ENCODE measurements around the gene NDUFB5. TPM values are rescaled to one million over a fixed set of nuclear protein-coding genes. Genes with fewer than 3 reads are reported as not detected.

NDUFB5 gene
- total RNA-seq, 4 donors from 2014 or later = 111 to 149 (median 122) TPM

DNA sequence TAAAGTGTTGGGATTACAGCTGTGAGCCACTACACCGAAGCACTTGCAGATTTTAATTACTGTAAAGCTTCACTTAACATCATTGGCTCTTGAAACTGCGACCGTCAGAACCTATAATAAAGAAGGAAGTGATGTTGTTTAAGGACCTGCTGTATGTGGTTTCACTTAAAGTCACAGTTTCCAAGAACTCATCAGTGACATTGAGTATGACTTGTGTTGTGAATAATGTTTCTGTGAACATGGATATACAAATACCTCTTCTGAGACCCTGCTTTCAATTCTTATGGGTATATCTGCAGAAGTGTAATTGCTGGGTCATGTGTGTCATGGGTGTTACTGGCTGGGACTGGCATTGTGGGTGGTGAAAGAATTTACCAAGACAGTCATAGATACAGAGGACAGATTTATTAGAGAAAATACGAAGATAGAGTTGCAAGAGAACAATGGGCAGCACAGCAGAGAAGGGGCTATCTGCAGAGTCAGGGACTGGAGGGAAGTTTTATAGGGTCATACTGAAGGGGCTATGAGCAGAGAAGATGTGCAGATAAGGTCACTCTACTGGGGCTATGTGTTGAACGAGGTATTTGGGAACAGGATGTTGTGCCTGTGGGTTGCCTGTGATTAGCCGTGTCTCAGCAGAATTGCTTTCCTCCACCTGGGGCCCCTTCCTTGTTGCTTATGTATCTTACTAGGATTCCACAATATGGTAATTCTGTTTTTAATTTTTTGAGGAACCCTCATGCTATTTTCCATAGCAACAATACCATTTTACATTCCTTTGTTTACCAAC, 4.5 kb downstream of the NDUFB5 start:
- no peaks in the 10 kb centered on the region for H3K9me3 ChIP-seq
- no peak overlapping the region for H3K27ac ChIP-seq
- H3K4me1 ChIP-seq = peaks cover 7 to 8% of the 10 kb centered on the region in 2 donors
- H3K36me3 ChIP-seq = no peaks in the 10 kb centered on the region
- WGBS, 2 donors = 63 to 67% methylated on average over 6 of the region's 6 CpGs
- DNase-seq = no peak
- no peak overlapping the region for H3K4me3 ChIP-seq (replicated peaks in 1 of 3)
- intact Hi-C loops (cut with DNase I) = no loop called here
- H3K27me3 ChIP-seq = no peaks in the 10 kb centered on the region
- TF ChIP-seq, protein P1, sequence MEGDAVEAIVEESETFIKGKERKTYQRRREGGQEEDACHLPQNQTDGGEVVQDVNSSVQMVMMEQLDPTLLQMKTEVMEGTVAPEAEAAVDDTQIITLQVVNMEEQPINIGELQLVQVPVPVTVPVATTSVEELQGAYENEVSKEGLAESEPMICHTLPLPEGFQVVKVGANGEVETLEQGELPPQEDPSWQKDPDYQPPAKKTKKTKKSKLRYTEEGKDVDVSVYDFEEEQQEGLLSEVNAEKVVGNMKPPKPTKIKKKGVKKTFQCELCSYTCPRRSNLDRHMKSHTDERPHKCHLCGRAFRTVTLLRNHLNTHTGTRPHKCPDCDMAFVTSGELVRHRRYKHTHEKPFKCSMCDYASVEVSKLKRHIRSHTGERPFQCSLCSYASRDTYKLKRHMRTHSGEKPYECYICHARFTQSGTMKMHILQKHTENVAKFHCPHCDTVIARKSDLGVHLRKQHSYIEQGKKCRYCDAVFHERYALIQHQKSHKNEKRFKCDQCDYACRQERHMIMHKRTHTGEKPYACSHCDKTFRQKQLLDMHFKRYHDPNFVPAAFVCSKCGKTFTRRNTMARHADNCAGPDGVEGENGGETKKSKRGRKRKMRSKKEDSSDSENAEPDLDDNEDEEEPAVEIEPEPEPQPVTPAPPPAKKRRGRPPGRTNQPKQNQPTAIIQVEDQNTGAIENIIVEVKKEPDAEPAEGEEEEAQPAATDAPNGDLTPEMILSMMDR (IDR thresholded peaks at IDR 0.05) = no peak
- TF ChIP-seq POLR2A (IDR thresholded peaks at IDR 0.05) = no peak

DNA sequence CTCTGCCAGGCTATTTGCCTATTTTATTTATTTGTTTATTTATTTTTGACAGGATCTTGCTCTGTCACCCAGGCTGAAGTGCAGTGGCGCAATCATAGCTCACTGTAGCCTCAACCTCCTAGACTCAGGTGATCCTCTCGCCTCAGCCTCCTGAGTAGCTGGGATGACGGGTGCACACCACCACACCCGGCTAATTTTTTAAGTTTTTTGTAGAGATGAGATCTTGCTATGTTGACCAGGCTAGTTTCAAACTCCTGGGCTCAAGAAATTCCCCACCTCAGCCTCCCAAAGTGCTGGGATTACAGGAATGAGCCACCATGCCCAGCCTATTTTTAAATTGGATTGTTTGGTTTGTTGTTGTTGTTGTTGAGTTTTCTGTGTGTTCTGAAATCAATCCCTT, 5.5 kb downstream of the NDUFB5 start:
- Histone ChIP-seq H3K27me3 (no peaks in the 10 kb centered on the region), H3K4me1 (peaks cover 7 to 8% of the 10 kb centered on the region in 2 donors), H3K27ac (no peak overlapping the region), H3K4me3 (replicated peaks in 1 of 3) (no peak overlapping the region), H3K9me3 (no peaks in the 10 kb centered on the region), H3K36me3 (no peaks in the 10 kb centered on the region)
- no peak for DNase-seq
- intact Hi-C loops (cut with DNase I) = no loop called here
- no peak for TF ChIP-seq POLR2A (IDR thresholded peaks at IDR 0.05)
- TF ChIP-seq, protein P1 (IDR thresholded peaks at IDR 0.05) = no peak
- WGBS, 2 donors = 96 to 99% methylated on average over 4 of the region's 4 CpGs

DNA sequence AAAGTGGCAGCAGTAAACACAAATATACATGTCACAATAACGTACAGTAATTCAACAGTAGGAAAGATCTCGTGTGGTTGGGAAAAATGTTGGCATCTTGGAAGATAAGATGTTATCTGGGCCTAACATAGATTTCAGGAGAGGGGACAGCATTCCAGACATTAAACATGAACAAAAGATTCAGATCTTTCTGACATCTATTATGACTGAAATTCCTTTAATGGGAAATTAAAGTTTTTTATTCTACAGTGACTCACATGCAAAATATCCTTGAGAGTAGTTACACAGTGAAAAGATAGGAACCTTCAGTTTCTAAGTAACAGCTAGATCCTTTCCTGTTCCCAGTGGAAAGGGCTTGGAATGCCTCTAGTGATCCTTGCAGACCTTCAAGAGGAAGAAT, 9.2 kb downstream of the NDUFB5 start:
- Histone ChIP-seq H3K4me3 (replicated peaks in 1 of 3) (no peak overlapping the region), H3K27ac (no peak overlapping the region), H3K36me3 (peaks cover 4 to 17% of the 10 kb centered on the region in 2 donors), H3K4me1 (no peaks in the 10 kb centered on the region), H3K9me3 (no peaks in the 10 kb centered on the region), H3K27me3 (no peaks in the 10 kb centered on the region)
- WGBS, 2 donors = 78 to 89% methylated on average over 2 of the region's 2 CpGs
- no peak for DNase-seq
- TF ChIP-seq, protein P1 (IDR thresholded peaks at IDR 0.05) = no peak
- TF ChIP-seq POLR2A (IDR thresholded peaks at IDR 0.05) = no peak
- intact Hi-C loops (cut with DNase I) = no loop called here

DNA sequence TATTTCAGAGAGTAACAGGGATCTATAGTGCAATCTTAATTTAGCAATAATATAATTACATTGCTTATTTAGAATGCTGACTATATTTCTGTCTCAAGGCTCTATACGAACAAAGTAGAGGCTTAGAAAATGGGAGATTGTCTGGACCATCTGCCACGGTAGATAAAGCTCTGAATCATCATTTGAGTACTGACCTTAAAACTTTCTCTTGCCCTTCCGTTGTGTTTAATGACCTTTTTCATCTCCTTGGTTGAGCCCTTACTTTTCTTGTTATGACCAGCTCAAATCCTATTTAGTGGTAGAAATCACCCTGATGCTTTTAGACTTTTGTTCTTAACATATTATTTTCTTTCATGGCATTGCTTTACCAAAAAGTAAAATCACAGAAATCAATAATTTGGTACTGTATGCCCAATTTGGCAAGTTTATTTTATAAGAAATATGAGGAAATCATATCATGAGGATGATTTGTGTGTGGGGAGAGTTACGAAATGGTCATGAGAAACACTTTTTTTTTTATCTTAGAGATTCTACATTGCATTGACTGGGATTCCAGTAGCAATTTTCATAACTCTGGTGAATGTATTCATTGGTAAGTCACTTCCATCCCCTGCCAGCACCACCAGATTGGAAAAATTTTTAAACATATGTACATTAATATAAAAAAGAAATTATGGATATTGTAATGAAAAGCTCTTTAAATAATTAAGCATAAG, 11.0 kb downstream of the NDUFB5 start:
- TF ChIP-seq, protein P1 (IDR thresholded peaks at IDR 0.05) = no peak
- no peak for TF ChIP-seq POLR2A (IDR thresholded peaks at IDR 0.05)
- H3K4me3 ChIP-seq (replicated peaks in 1 of 3) = no peak overlapping the region
- intact Hi-C loops (cut with DNase I) = no loop called here
- H3K9me3 ChIP-seq = no peaks in the 10 kb centered on the region
- no peaks in the 10 kb centered on the region for H3K4me1 ChIP-seq
- no peak for DNase-seq
- 90% methylated on average over 4 of the region's 4 CpGs for WGBS, 2 donors
- H3K27ac ChIP-seq = no peak overlapping the region
- no peaks in the 10 kb centered on the region for H3K27me3 ChIP-seq
- peaks cover 8 to 19% of the 10 kb centered on the region in 2 donors for H3K36me3 ChIP-seq

DNA sequence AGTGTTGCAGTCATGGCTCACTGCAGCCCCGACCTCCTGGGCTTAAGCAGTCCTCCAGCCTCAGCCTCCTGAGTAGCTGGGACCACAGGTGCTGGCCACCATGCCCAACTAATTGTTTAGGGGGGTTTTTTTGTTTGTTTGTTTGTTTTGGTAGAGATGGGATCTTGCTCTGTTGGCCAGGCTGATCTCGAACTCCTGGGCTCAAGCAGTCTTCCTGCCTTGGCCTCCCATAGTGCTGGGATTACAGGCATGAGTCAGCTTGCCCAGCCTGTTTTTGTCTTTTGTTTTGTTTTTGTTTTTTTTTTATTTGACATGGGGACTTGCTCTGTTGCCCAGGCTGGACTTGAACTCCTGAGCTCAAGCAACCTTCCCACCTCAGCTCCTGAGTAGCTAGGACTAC, 17.4 kb downstream of the NDUFB5 start:
- peaks cover 32 to 52% of the 10 kb centered on the region in 2 donors for H3K36me3 ChIP-seq
- TF ChIP-seq, protein P1 (IDR thresholded peaks at IDR 0.05) = no peak
- TF ChIP-seq POLR2A (IDR thresholded peaks at IDR 0.05) = no peak
- no peak overlapping the region for H3K4me3 ChIP-seq (replicated peaks in 1 of 3)
- intact Hi-C loops (cut with DNase I) = no loop called here
- 98% methylated on average over 2 of the region's 2 CpGs for WGBS, 2 donors
- no peaks in the 10 kb centered on the region for H3K9me3 ChIP-seq
- no peaks in the 10 kb centered on the region for H3K4me1 ChIP-seq
- no peaks in the 10 kb centered on the region for H3K27me3 ChIP-seq
- no peak for DNase-seq
- no peak overlapping the region for H3K27ac ChIP-seq

Measured in thyroid gland (tissue), 4 donors.